Hypothalamus (tissue), 51 donors: ENCODE results near the gene TFPI.
"Not testable (repeated sequence)": the region's sequence is repeated elsewhere in the genome, so short reads cannot be mapped to it uniquely, and the experiment has no call there.

Source experiments
- DNase-seq, 51 donors: peaks; one replicate each; lab custom pipeline; 2025; lab: John Stamatoyannopoulos, UW

TFPI gene

DNA sequence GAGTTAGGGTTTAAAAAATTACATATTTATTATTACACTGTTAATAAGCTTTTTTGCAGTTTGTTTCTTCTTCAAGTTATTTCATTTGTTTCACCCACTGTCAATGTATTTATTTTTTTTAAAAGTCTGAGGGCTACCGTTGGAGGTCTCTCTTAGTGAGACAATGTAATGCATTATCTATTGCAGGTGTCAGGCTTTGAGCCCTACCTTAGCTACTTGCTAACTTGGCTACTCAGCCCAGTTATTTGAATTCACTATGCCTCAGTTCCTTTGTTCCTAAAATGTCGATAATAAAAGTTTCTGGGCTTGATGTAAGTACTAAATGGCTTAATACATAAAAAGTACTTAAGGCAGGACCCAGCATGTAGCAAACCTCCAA is 458 bp upstream of the TFPI start:
- no peak for DNase-seq

DNA sequence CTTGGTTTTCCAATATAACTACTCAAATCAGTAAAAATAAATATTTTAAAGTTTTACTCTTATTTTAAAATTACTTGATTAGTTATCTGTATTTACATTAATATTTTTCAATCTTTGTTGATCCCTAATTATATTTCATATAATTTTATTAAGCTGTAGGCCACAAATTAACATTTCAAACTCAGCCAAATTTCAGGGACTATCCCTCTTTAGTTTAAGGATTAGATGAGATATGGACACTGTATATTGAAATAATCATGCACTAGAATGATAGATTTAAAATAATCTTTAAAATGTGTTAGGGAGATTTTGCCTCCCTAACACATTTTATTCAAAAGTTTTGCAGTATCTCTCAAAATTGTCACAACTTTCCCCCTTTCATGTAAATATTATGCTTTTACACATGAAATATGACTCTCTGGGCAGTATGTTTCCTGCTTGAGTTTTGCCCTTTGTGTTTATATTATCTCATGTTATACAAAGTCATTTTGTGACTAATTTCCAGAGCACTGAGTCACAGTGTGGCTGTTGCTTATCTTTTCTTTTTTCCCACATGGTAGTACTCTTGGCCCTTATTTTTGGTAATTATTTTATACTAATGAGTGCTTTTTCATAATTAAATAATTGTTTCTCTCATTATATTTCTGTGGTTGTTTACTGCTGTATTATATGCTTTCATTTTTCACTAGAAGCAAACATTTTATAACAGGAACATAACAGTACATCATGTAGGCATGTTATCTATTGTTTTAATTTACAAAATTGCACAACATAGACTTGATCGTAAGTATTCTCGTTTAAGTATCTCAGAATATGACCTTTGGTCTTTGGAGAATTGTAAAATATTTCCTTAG is 1.2 kb downstream of the TFPI start:
- no peak for DNase-seq

DNA sequence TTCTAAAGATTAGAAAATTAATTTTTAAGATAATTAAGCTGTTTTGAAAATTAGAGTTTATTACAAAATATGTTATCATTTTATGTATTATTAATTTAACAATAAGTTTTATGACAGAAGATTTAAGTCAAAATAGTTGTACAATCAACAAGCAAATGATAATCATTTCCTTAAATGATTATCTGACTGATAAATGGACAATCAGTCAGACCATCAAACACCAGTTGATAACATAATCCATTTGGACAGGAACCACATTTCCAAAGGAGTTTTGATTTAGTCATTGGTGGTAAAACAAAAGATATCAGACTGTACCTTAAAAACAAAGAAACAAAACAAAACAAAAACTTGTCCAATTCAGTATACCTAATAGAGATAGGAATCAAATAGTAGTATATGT is 1.9 kb downstream of the TFPI start:
- DNase-seq, result no peak

GRCh38 chr2:187550857-187551256 is 3.4 kb downstream of the TFPI start:
- DNase-seq, result no peak

DNA sequence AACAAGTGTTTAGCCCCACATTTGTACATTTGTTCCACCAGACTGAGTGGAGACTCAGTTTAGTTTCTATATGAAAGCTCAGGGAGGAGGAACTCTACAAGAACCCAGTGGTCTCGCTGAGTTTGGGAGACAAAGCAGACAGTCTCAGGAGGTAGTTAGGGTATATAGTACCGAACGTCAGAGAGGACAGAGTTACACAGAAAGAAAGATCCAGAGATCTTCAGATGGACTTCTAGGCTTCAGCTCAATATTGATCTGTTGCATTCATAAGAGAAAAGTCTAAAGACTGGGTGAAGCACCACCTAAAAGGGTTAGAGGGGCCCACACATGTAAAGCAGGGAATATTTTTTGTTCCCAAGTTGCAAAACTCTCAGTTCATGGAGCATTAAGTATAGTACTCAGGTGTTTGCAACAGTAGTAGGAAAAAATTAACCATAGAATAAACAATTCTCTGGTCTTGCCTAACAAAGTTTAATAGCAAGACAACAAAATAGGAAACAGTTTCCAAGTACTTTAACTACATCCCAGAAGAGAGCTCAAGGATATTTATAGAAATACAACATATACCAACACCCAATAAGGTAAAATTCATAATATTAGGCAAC is 4.2 kb downstream of the TFPI start:
- DNase-seq, result no peak

DNA sequence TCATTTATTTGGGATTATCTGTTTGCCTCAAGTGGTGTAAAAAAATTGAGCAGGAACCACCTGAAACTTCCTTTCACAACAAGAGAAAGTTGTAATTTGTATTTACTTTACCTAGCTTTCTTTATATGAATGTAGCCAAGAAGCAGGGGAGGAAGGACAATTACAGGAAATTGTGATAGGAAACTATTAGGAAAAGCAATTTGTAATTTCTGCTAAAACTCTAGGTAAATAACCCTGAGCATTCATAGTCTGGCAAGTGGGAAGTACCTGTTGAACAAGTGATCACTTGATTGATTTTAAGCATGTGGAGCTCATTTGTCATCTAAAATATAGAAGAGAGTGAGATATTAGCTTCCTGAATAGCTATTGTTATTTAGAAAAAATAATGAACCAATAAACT is 5.0 kb downstream of the TFPI start:
- DNase-seq, result no peak

DNA sequence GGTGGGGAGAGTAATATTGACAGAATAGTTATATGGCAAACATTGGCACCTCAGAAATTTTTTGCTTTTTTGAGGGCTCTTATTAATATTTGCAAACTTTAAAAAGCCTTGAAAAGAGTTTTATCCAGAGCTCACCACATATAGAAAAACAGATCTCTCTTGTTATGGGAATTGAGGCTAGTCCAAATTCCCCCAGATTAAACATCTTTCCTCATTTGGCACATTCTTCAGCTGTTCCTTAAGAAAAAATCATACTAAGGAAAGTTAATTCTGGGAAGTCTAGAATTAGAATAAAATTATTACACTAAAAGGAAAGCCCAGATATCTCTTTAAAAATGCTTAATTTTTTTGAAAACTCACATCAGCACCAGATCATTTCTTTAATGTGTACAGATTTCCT is 5.6 kb downstream of the TFPI start:
- DNase-seq, result no peak

- DNase-seq, result no peak
These were observed 6.8 kb downstream of the TFPI start for GRCh38 chr2:187547353-187547979.

- no peak for DNase-seq
These were observed 7.4 kb downstream of the TFPI start for GRCh38 chr2:187546762-187547333.

GRCh38 chr2:187545238-187545751 is 8.9 kb downstream of the TFPI start:
- DNase-seq, result no peak

DNA sequence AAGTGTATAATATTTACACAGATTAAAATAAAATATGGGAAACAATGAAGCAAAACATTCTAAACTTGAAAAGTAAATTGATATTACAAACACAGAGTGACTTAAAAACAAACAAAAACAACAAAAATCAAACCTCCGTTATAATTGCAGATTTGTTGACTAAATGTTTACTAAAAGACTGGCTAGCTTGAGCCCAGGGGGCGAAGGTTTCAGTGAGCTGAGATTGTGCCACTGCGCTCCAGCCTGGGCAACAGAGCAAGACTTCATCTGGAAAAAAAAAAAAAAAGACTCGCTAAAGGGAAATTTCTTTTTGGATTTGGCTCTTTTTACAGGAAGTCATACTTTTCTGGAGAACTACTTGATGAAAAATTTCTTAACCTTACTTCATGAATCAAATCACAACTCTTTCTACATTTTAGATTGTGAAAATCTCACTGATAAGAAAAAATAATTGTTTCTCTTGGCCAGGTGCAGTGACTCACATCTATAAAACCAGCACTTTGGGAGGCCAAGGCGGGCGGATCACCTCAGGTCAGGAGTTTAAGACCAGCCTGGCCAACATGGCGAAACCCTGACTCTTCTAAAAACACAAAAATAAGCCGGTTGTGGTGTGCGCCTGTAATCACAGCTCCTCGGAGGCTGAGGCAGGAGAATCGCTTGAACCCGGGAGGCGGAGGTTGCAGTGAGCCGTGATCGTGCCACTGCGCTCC is 9.7 kb downstream of the TFPI start:
- no peak for DNase-seq

GRCh38 chr2:187543488-187543887 is 10.7 kb downstream of the TFPI start:
- no peak for DNase-seq

DNA sequence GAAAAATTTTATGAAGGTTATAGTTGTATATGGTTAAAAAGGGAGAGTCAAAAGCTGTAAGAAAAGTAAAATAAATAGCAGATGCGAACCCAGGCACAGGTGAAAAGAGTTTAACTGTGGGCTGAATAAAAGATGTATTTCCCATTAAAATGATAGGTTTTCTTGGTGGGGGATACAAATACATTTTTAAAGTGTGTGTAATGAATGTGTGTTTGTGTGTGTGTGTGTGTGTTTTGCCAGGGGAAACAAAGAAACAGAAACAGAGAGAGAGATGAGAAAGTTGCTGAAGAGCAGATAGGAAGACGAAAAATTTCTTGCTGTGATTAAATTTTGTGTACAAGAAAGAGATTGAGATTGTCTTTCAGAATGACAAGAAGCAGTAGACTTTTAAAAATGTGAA is 12.1 kb downstream of the TFPI start:
- DNase-seq, result no peak

- DNase-seq, result no peak
These were observed 12.8 kb downstream of the TFPI start for GRCh38 chr2:187541086-187542085.

GRCh38 chr2:187538222-187538621 is 16.0 kb downstream of the TFPI start:
- DNase-seq, result not testable (repeated sequence)

- DNase-seq, result not testable (repeated sequence)
These were observed 18.9 kb downstream of the TFPI start for GRCh38 chr2:187535381-187535780.

GRCh38 chr2:187532333-187533120 is 21.7 kb downstream of the TFPI start:
- no peak for DNase-seq

GRCh38 chr2:187529977-187530721 is 24.1 kb downstream of the TFPI start:
- no peak for DNase-seq
